GM12878 (cell line): Measurements from ENCODE around the gene GPATCH11.

ENCODE experiments used
- ATF7 ChIP-seq: fragments of 450-650 bp; IDR thresholded peaks from 2 replicates; pipeline ENCODE4 v1.6.1; 2016; ENCODE audit warnings: low read depth, mild to moderate bottlenecking
- CTCF ChIP-seq, 3 experiments: IDR thresholded peaks in 2 of 3; conservative IDR thresholded peaks in 1 of 3; 2 replicates each; pipeline ENCODE4 v1.5.1; 2011; ENCODE audit warnings: low read depth in 3 of 3, low read length in 3 of 3, mild to moderate bottlenecking in 3 of 3, control low read depth in 2 of 3, moderate library complexity in 2 of 3, inconsistent platforms in 1 of 3, mixed read lengths in 1 of 3; ENCODE audit not compliant: control insufficient read depth in 2 of 3, insufficient read depth in 1 of 3; ENCODE audit errors: extremely low read depth in 1 of 3
- E2F4 ChIP-seq: IDR thresholded peaks from 2 replicates; pipeline ENCODE4 v1.6.1; 2012; ENCODE audit warnings: low read depth, low read length, improper control_type of control experiment
- EGR1 ChIP-seq, 2 experiments: IDR thresholded peaks; 1 replicate in 1 of 2; 2 replicates in 1 of 2; pipeline ENCODE4 v1.6.1; 2011 to 2012; ENCODE audit warnings: low read depth in 2 of 2, low read length in 2 of 2, borderline replicate concordance in 1 of 2, mild to moderate bottlenecking in 1 of 2, moderate library complexity in 1 of 2
- EP300 ChIP-seq, 2 experiments: fragments of 150-350 bp in 1 of 2; IDR thresholded peaks; 2 replicates each; pipeline ENCODE4 v1.6.1; 2011 to 2012; ENCODE audit warnings: low read depth in 2 of 2, low read length in 2 of 2, borderline replicate concordance in 1 of 2, improper control_type of control experiment in 1 of 2, inconsistent platforms in 1 of 2; ENCODE audit not compliant: control insufficient read depth in 1 of 2
- GABPA ChIP-seq: IDR thresholded peaks from 2 replicates; pipeline ENCODE4 v1.6.1; 2014; ENCODE audit warnings: antibody characterized with exemption, low read depth, mild to moderate bottlenecking, inconsistent platforms
- GATAD2B ChIP-seq: fragments of 450-650 bp; conservative IDR thresholded peaks from 2 replicates; pipeline ENCODE4 v1.6.1; 2017; ENCODE audit warnings: low read depth, mild to moderate bottlenecking, moderate library complexity
- KLF5 ChIP-seq: fragments of 450-650 bp; IDR thresholded peaks from 2 replicates; pipeline ENCODE4 v1.6.1; 2014; ENCODE audit warnings: mild to moderate bottlenecking; ENCODE audit not compliant: partially characterized antibody
- MXI1 ChIP-seq: fragments of 150-350 bp; IDR thresholded peaks from 2 replicates; pipeline ENCODE4 v1.6.1; 2011; ENCODE audit warnings: low read depth, mild to moderate bottlenecking, inconsistent platforms, low read length, improper control_type of control experiment
- POLR2AphosphoS5 ChIP-seq: IDR thresholded peaks from 2 replicates; pipeline ENCODE4 v1.6.1; 2011; ENCODE audit warnings: mild to moderate bottlenecking, low read length, inconsistent platforms
- REST ChIP-seq: IDR thresholded peaks from 2 replicates; pipeline ENCODE4 v1.6.1; 2012; ENCODE audit warnings: mild to moderate bottlenecking, low read depth, low read length
- TAF1 ChIP-seq: IDR thresholded peaks from 2 replicates; pipeline ENCODE4 v1.6.1; 2011; ENCODE audit warnings: mild to moderate bottlenecking, low read depth, low read length, borderline replicate concordance
- ZNF687 ChIP-seq: fragments of 450-650 bp; IDR thresholded peaks from 2 replicates; pipeline ENCODE4 v1.6.1; 2017; ENCODE audit warnings: mild to moderate bottlenecking, moderate library complexity
- TF ChIP-seq, protein P1 (sequence below): fragments of 450-650 bp; IDR thresholded peaks from 2 replicates; pipeline ENCODE4 v1.6.1; 2016; ENCODE audit warnings: mild to moderate bottlenecking, moderate library complexity, borderline replicate concordance

DNA sequence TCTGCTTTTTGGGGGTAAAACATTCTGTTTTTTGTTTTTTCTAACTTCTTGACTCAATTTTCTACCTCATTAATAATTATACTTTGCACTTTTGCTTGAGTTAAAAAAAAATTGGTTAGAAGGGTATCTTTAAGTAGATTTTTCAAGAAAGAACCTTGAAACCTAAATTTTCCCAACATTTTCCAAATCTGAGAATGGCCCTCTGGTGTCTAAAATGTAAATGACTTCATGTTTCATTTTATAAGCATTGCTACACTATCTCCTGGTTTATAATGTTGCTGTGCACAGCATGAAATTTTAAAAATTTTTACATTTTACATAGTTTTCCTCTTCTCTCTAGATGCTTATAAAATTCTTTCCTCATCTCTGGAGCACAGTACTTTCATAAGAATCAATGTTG lies 58.2 kb downstream of the GPATCH11 start:
- no peak for TF ChIP-seq GATAD2B
- no peak for TF ChIP-seq CTCF (IDR thresholded peaks at IDR 0.05 in 2 of 3, conservative IDR thresholded peaks at IDR 0.05 in 1 of 3; ENCODE audit: control insufficient read depth in 2 of 3, extremely low read depth in 1 of 3, insufficient read depth in 1 of 3, low read depth in 3 of 3, low read length in 3 of 3)
- no peak for TF ChIP-seq POLR2AphosphoS5
- no peak for TF ChIP-seq ATF7
- TF ChIP-seq TAF1, result no peak
- TF ChIP-seq MXI1, result no peak
- no peak for TF ChIP-seq REST
- TF ChIP-seq E2F4, result no peak
- TF ChIP-seq EGR1 (IDR thresholded peaks at IDR 0.05; ENCODE audit: borderline replicate concordance in 1 of 2, low read depth in 2 of 2, low read length in 2 of 2), result no peak
- TF ChIP-seq KLF5, result no peak
- no peak for TF ChIP-seq GABPA
- TF ChIP-seq, protein P1, sequence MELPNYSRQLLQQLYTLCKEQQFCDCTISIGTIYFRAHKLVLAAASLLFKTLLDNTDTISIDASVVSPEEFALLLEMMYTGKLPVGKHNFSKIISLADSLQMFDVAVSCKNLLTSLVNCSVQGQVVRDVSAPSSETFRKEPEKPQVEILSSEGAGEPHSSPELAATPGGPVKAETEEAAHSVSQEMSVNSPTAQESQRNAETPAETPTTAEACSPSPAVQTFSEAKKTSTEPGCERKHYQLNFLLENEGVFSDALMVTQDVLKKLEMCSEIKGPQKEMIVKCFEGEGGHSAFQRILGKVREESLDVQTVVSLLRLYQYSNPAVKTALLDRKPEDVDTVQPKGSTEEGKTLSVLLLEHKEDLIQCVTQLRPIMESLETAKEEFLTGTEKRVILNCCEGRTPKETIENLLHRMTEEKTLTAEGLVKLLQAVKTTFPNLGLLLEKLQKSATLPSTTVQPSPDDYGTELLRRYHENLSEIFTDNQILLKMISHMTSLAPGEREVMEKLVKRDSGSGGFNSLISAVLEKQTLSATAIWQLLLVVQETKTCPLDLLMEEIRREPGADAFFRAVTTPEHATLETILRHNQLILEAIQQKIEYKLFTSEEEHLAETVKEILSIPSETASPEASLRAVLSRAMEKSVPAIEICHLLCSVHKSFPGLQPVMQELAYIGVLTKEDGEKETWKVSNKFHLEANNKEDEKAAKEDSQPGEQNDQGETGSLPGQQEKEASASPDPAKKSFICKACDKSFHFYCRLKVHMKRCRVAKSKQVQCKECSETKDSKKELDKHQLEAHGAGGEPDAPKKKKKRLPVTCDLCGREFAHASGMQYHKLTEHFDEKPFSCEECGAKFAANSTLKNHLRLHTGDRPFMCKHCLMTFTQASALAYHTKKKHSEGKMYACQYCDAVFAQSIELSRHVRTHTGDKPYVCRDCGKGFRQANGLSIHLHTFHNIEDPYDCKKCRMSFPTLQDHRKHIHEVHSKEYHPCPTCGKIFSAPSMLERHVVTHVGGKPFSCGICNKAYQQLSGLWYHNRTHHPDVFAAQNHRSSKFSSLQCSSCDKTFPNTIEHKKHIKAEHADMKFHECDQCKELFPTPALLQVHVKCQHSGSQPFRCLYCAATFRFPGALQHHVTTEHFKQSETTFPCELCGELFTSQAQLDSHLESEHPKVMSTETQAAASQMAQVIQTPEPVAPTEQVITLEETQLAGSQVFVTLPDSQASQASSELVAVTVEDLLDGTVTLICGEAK, result no peak
- no peak for TF ChIP-seq EP300 (IDR thresholded peaks at IDR 0.05; ENCODE audit: borderline replicate concordance in 1 of 2, control insufficient read depth in 1 of 2, low read depth in 2 of 2, low read length in 2 of 2)
- no peak for TF ChIP-seq ZNF687
